Fibroblast of skin of left biceps (primary cell): ENCODE data around the gene COL24A1.

Experiments
- DNase-seq, 2 experiments: peaks; one replicate each; pipeline ENCODE4 v3.0.0-alpha.2; 2013; ENCODE audit warnings: low read depth in 2 of 2

Gene COL24A1

DNA sequence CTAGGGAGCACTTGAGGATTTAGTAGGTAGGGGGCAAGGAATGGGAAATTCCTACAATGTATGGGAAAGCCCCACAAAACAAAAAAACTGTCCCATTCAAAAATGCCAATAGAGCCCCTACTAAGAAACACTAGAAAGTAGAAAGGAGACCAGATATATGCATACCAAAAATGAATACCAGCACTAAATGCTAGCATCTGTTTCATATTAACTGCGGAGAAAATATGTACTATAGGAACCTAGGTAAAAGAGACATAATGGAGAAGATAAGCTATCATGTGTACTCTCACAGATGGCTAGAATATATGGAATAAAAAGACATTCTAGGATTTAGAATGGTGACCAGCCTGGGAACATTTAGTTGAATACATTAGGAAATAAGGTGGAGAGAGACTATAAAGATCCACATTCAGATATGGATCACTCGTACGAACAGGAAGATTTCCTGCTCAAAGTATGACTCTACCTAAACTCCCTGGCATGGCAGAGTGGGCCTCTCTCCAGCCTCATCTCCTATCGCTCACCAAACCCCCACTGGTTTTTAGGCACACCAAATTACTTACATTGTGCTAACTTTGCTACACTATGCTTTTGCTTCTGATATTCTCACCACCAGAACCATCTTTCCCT is 466.7 kb downstream of the COL24A1 start:
- no peak for DNase-seq

DNA sequence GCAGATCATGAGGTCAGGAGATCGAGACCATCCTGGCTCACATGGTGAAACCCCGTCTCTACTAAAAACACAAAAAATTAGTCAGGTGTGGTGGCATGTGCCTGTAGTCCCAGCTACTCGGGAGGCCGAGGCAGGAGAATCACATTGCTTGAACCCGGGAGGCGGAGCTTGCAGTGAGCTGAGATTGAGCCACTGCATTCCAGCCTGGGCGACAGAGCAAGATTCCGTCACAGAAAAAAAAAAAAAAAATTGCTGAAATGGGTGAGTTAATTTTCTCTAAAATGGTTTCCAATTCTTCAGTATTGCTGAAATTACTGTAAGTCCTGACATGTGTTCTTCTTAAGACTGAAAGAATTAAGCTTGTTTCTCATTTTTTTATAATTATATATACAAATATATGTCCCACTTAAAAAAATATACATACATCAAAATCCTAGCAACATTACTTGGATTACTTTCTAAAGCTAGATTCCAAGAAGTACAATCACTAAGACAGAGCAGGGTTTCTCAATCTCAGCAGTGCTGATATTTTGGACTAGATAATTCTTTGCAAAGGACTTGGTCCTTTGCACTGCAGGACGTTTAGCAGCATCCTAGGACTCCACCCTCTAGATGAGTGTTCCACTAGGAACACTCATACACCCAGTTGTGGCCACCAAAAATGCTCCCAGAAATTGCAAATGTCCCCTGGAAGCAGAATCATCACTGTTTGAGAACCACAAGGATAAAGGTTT is 473.1 kb downstream of the COL24A1 start:
- no peak for DNase-seq

DNA sequence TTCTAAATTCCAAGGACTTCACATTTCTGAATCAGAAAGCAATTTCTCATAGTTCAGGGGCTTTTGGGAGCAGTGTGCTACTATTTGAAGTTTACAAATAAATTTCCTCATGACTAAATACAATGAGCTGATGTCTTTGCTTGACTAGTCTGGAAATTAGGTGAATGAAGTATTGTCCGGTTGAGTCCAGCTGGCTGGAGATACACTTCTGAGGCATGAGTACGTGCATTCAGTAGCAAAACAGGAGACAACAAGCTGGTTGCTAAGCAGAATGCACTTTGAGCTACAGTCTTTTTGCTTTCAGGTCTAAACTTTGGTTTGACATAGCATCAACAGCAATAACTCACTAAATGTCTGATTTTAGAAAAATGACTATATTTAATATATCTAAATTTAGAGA is 475.5 kb downstream of the COL24A1 start:
- DNase-seq: no peak
